ENCODE results near the gene CAMTA1. TPM values are rescaled to one million over a fixed set of nuclear protein-coding genes. Genes with fewer than 3 reads are reported as not detected.

The CAMTA1 gene
- total RNA-seq, 1 donor from 2014 or later: 160 TPM

DNA sequence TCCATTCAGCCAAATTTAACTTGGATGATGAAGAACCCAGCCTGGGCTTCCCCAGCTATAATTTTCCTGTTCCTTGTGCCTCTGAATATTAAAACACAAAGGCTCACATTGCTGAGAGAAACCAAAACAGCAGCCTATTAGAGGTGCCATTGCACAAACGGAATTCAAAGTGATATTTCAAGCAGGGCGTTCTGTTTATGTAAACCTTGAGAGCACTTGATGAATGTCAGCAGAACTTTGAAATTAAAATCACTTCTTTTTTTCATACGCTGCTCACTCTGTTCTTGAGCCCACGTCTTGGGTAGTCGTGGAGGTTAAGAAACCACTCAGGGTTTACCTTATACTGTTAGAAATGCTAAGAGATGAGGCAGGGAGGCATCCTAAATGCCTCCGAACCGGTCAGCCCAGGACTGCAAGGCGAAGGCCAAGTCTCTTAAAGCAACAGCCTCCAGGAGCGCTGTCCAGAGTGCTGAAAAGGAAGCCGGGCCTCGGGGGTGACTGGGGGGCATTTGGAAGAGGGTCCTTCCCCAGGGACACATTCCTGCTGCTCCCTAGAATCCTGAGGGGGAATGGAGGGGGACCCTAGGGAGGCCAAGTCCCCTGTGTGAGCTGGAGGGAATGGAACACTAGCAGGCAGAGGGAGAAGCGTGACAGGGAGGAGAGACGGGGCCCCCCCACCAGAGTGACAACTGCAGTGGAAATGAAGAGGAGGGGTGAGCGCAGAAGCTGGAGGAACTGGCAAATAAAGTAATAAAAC lies 831.0 kb downstream of the CAMTA1 start:
- Histone ChIP-seq H3K4me1 (peaks cover 56% of the 10 kb centered on the region), H3K4me3 (no peak overlapping the region), H3K36me3 (no peaks in the 10 kb centered on the region), H3K9me3 (replicated peaks) (no peaks in the 10 kb centered on the region), H3K27me3 (ENCODE audit: low read depth) (peaks cover 9% of the 10 kb centered on the region), H3K27ac (replicated peaks) (peak overlapping the region; percentile 84)
- DNase-seq: peak; percentile 39
- intact Hi-C loops (cut with micrococcal nuclease): no loop called here
- TF ChIP-seq CTCF (IDR thresholded peaks at IDR 0.05; ENCODE audit: borderline replicate concordance): no peak

DNA sequence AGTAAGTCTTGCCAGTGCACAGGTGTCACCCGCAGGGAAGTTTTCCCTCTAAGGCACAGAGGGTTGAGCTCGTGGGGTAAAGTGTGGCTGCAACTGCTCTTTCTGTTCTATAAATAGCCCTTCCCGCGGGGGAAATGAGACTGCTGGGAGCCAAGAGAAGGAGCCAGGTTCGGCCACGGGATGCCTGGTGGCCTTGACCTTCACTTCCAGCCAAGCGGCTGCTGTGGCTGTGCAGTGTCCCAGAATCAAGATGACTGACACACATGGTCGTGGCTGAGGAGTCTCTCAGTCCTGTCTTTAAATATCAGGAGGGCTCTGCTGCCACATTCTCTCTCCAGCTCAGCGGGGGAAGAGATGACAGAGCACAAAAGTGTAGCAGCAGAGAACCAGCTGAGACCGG lies 831.7 kb downstream of the CAMTA1 start:
- intact Hi-C loops (cut with micrococcal nuclease): no loop called here
- no peaks in the 10 kb centered on the region for H3K9me3 ChIP-seq (replicated peaks)
- peak overlapping the region; percentile 84 for H3K27ac ChIP-seq (replicated peaks)
- peaks cover 16% of the 10 kb centered on the region for H3K27me3 ChIP-seq (ENCODE audit: low read depth)
- H3K36me3 ChIP-seq: no peaks in the 10 kb centered on the region
- H3K4me1 ChIP-seq: peaks cover 63% of the 10 kb centered on the region
- peak; percentile 62 for DNase-seq
- TF ChIP-seq CTCF (IDR thresholded peaks at IDR 0.05; ENCODE audit: borderline replicate concordance): no peak
- no peak overlapping the region for H3K4me3 ChIP-seq

DNA sequence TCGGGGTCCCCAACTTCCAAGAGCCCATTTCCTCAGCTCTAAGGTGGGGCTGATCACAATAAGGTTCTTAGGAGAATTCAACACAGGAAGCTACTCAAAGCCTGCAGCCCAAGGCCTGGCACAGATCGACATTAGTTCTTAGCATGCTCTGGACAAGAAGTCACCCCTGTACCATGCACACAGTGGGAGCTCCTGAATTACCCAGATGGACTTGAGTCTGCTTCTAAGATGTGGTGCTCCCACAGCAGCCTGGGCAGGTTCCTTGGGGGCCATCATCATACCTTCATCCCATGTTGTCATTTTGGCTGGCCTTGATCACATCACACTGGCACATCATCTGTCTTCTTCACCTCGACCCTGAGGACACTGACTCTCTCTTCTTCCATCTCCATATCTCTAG lies 832.6 kb downstream of the CAMTA1 start:
- H3K27ac ChIP-seq (replicated peaks): peak overlapping the region; percentile 84
- H3K9me3 ChIP-seq (replicated peaks): no peaks in the 10 kb centered on the region
- H3K27me3 ChIP-seq (ENCODE audit: low read depth): peaks cover 17% of the 10 kb centered on the region
- H3K4me3 ChIP-seq: no peak overlapping the region
- H3K36me3 ChIP-seq: no peaks in the 10 kb centered on the region
- no peak for TF ChIP-seq CTCF (IDR thresholded peaks at IDR 0.05; ENCODE audit: borderline replicate concordance)
- peaks cover 68% of the 10 kb centered on the region for H3K4me1 ChIP-seq
- intact Hi-C loops (cut with micrococcal nuclease): no loop called here
- no peak for DNase-seq

DNA sequence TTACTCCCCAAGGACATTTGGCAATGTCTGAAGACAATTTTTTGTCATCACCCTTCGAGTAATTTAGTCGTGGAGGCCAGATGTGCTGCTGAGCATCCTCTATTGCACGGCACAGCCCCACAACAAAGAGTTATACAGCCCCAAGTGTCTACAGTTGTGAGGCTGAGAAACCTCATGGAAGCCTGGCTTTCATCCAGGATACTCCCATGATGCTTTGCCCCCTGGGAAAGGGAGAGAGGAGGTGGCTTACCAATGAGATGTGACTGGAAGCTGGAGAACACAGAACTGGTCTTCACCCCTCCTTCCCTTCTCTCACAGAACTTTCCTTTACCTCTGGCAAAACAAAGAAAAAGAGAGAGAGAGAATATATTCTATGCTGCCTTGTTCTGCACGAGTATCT lies 834.9 kb downstream of the CAMTA1 start:
- H3K9me3 ChIP-seq (replicated peaks): no peaks in the 10 kb centered on the region
- intact Hi-C loops (cut with micrococcal nuclease): no loop called here

More for the DNA sequence above, 834.9 kb downstream of the CAMTA1 start:
- Histone ChIP-seq H3K4me3 (no peak overlapping the region), H3K27ac (replicated peaks) (no peak overlapping the region), H3K4me1 (peaks cover 56% of the 10 kb centered on the region), H3K36me3 (no peaks in the 10 kb centered on the region), H3K27me3 (ENCODE audit: low read depth) (peaks cover 17% of the 10 kb centered on the region)
- no peak for DNase-seq
- no peak for TF ChIP-seq CTCF (IDR thresholded peaks at IDR 0.05; ENCODE audit: borderline replicate concordance)

Data from left ventricle myocardium inferior (tissue), 1 donor.